CD4-positive, alpha-beta T cell treated with Interleukin-10 for 1 hour (primary cell): ENCODE data around the gene KLHL36.
A peak's percentile ranks its signal among the peaks of the same experiment; 100 is the strongest.

ENCODE experiments used
- DNase-seq: peaks from one replicate; pipeline ENCODE4 v3.0.0-alpha.2; 2020

Gene KLHL36

DNA sequence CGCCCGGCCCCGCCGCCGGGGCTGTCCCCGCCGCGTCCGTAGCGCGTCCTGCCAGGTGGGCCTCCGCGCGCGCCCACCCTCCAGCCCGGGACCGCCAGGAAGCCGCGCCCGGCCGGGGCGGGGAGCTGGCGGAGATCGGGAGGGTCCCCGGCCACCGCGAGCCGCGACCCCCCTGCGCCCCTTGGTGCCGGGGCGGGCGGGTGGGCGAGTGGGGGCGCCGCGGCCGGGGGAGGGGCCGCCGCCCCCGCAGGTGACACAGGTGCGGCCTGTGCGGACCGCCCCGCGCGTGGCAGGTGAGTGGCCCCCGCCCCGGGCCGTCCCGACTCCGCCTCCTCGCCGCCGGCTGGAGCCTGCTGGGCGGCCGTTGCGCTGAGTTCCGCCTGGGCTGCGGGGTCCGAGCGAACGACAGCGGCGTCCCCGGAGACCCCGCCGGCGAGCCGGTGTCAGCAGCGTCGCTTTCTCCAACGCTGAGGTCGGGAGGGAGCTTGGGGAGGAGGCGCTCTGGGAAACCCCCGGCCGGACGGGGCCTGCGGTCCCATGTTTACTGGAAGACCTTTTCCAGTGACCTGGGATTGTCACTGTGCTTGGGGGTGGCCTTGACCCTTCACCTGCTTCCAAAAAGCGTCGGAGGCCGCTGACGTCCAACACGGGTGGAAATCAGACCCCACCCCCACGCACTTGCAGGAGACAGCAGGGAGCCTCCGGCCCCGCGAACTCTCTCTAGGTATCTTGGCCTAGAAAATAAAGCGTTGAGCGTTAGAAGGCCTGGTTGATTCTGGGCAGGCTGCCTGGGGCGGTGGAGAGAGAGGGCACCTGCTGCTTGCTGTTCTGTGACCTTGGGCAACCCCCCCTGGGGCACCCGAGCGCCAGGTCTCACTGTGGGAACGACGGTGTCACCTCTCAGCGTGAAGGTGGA lies 542 bp downstream of the KLHL36 start:
- DNase-seq = peak; percentile 62

DNA sequence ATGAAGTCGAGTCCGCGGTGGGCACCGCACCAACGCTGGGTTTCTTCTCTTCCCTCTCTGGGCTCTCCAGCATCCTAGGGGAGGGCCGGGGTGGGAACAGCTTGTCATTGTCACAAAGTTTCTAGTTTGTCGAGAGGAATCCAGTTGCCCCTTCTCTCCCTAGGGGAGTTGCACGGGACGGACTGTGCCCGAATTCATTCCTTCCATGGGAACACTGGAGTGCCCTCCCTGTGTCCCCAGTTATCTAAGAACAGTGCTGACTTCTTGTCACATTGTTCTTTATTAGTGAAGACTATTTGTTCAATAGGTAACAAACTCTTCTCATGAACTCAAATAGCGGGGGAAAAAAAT lies 1.2 kb downstream of the KLHL36 start:
- DNase-seq = no peak

DNA sequence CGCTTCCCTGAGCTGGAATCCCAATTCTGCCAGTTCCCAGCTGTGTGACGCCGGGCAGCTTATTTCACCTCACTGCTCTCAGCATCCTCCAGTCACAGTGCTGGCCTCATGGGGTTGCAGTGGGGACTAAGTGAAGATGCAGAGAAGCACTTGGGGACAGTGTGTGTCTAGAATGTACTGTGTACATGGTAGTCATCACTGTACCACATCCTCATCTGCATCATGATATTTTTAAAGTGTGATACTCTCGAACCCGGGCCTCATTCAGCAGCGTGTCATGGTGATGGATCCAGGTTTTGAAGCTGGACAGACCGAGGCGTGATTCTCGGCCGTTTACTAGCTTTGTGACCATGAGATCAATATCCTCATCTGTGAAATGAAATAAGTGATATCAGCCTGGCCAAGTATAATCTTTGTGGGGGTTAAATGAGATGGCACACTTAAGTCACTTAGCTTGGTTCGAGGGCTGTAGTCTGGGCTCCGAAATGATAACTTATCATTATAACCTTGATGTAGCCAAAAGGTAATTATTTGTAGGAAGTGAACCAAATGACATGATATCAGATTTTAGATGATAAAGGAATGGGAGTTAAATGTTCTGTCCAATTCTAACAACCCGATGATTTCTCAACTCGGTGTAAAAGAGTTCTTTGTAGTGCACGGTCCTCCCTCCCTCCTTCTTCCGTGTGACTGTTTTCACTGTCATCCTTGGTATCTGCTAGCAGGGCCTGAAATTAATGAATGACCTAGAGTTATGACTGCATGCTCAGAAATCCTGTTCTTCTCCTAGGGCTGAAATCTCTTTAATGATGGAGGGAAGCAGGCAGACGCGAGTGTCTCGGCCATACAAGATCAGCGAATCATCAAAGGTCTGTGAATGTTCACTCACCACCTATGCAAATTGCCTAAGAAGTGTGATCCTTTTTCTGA lies 2.0 kb downstream of the KLHL36 start:
- no peak for DNase-seq

DNA sequence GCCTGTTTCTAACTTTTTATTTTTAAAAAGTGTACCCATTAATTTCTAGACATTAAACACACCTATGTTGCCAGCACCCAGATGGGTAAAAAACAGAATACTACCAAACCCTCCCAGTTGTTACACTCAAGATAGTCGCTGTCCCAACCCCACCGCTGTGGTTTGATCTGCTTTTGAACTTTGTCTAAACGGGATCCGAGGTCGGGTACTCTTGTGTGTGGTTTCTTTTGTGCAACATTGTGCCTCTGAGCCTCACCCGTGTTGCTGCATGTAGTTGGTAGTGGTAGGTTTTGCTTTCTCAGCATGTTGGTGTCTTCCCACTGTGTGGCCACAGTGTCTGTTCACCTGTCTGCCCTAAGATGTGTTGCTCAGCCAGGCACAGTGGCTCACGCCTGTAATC lies 4.3 kb downstream of the KLHL36 start:
- peak; percentile 61 for DNase-seq

DNA sequence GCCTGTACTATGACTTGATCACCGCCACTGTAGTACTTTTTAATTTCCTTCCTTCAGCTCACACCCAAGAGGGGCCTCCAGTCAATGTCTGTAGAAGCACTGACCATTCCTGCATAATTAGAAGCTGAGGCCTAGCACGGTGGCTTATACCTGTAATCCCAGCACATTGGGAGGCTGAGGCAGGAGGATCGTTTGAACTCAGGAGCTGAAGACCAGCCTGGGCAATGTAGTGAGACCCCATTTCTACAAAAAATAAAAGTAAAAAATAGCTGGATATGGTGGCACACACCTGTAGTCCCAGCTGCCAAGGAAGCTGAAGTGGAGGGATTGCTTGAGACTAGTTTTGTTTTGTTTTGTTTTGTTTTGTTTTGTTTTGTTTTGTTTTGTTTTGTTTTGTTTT lies 5.9 kb downstream of the KLHL36 start:
- no peak for DNase-seq

DNA sequence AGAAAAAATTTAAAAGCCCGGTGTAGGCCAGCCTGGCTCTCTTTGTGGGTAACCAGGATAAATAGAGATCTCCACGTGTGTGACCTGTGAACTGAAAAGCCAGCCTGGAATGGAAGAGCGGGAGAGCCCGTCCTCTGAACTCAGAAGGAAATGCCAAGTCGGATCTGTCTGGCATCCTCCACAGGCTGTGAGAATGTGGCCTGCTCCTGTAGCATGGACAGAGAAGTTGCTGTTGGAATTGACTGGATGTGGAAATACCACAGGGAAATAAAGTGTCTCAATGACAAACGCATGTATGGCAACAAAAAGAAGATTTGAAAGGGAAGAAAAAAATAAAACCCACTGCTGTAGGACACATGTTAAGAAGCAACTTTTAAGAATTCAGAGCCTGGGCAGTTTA lies 6.7 kb downstream of the KLHL36 start:
- no peak for DNase-seq

DNA sequence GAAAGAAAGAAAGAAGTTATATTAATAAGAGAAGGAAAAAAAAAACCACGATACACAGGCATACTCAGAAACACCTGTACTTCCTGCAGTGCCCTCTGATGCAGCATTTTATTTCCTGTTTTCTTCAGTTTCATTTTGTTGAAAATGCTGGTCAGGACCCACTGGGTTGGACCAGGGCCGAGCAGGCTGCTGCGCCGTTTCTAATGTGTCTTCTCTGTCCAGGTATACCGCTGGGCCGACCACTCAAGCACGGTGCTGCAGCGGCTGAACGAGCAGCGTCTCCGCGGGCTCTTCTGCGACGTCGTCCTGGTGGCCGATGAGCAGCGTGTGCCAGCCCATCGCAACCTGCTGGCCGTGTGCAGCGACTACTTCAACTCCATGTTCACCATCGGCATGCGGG lies 8.3 kb downstream of the KLHL36 start:
- no peak for DNase-seq

DNA sequence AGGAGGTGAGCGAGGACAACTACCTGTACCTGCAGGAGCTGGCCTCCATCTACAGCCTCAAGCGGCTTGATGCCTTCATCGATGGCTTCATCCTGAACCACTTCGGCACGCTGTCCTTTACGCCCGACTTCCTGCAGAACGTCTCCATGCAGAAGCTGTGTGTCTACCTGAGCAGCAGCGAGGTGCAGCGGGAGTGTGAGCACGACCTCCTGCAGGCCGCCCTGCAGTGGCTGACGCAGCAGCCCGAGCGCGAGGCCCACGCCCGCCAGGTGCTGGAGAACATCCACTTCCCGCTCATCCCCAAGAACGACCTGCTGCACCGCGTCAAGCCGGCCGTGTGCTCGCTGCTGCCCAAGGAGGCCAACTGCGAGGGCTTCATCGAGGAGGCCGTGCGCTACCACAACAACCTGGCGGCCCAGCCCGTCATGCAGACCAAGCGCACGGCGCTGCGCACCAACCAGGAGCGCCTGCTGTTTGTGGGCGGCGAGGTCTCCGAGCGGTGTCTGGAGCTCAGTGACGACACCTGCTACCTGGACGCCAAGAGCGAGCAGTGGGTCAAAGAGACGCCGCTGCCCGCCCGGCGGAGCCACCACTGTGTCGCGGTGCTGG lies 9.0 kb downstream of the KLHL36 start:
- no peak for DNase-seq

DNA sequence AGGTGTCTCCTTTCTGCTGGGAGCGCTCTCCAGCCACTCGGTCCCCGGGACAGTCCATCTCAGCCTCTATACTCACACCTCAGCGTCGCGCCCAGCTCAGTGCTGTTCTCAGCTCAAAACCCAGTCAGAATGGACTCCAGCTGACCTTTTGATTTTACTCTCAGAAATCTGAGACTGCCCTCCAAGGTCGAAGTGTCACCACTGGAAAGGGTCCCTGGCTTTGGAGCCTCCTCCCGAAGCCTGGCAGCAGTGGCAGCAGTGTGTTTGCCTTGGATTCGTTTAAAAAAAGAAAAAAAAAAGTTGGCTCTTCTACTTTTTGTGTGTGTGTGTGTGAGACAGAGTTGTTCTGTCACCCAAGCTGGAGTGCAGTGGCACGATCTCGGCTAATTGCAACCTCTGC lies 10.4 kb downstream of the KLHL36 start:
- no peak for DNase-seq

DNA sequence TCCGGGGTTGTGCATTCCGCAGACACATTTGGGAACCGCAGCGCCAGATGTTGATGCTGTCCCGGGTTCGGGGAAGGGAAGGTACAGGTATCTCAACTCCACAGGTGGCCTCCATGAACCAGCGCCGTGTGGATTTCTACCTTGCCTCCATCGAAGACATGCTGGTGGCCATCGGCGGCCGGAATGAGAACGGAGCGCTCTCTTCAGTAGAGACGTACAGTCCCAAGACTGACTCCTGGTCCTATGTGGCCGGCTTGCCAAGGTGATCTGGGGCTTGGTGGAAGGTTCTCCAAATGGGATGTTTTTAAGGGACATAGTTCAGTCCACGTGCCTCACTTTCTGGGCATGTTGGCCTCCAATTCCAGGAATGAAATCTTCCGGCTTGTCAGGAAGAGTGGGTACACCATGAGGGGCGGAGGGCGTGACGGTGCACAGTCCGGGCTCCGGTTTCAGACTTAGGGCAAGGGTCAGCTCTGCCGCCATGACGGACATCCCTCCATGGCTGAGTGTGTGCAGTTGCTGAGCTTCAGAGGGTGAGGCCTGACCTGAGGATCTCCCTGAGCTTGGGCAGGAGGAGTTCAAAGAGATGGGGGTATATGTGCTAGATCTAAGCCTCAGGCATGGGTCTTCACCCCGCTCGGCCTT lies 11.5 kb downstream of the KLHL36 start:
- no peak for DNase-seq

DNA sequence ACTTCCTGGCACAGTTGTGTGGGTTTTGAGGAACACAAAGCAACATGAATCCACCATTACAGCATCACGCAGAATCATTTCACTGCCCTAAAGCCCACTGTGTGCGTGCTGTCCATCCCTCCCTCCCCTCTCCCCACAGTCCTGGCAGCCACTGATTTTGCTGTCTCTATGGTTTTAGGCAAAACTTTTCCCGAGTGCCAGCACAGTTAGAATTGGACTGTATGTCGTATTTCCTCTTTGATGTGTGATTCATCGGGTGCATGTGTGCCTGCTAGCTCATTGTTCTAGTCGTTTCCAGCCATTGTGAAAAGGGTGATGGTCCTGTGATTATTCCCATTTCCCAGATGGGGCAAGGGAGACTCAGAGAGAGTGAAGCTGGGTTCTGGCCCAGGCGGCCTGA lies 12.7 kb downstream of the KLHL36 start:
- DNase-seq = no peak

DNA sequence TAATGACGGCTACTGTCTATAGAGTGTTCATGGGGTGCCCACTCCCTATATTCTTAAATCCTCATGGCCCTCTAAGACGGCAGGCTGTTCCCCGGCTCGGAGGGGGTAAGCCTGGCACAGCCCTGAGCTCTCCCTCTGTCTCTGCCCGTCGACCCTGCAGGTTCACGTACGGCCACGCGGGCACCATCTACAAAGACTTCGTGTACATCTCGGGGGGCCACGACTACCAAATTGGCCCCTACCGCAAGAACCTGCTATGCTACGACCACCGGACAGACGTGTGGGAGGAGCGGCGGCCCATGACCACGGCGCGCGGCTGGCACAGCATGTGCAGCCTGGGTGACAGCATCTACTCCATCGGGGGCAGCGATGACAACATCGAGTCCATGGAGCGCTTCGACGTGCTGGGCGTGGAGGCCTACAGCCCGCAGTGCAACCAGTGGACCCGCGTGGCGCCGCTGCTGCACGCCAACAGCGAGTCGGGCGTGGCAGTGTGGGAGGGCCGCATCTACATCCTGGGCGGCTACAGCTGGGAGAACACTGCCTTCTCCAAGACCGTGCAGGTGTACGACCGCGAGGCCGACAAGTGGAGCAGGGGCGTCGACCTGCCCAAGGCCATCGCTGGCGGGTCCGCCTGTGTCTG lies 13.2 kb downstream of the KLHL36 start:
- no peak for DNase-seq

DNA sequence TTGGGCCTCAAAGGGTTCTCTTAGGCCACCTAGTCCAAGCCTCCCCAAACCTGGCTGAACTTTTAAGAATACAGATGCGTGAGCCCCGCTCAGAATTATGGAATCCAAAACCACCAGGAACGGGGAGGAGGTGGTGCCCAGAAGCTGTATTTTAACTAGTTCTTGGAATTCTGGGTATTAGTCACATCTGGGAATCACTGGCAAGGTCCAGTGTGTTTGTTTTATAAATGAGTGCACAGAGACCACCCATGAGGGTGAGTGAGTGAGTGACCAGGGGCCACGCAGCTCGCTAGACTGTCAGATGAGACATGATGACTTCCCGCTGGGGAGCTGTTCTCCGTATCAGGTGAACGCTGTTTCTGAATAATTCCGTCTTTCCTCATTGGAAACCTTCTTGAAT lies 14.2 kb downstream of the KLHL36 start:
- no peak for DNase-seq

DNA sequence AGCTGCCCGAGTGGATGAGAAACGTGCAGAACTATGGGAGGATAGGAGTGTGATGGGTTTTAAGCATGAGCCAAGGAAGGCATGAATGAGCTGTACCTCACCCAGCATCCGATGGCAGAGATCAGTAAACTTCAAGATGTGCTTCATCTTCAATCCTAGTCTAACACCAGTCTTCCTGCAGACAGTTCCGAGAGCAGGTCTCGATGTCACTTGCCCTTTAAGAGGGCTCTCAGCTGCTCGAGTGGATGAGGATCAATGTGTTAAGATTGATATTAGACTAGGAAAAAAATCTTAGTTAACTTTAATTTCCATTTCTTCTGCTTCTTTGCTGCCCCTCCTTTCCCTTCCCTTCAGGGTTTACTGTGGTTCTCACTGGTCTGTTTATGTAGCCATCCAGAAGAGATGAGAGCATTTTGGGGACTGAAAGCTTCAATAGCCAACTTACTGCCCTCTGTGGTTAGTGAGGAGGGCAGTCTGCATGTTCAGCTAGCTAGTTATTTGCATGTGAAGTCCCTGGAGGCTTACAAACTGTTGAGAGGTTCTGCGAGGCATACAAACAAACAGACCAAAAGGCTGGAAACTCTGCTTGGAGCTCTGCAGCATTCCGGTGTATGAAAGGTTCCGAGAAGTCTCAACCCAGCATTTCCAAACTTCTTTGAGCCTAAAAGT lies 15.3 kb downstream of the KLHL36 start:
- no peak for DNase-seq

DNA sequence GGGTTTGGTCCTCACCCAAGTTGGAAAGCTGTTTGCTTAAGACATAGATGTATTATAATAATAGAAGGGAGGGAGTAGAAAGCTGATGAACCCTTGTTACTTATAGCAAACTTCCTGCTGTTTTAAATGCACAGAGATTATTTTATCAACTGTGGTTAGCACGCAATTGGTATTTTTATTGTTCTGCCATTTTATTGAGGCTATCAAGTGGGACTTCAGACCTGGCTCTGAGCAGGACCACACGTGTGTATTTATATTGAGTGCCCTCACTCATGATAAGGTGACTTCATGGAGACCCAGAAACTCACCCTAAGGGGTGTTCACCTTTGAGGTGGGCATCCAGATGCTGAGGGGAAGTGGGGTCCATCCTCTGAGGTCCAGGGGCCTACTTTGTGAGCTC lies 17.0 kb downstream of the KLHL36 start:
- no peak for DNase-seq

DNA sequence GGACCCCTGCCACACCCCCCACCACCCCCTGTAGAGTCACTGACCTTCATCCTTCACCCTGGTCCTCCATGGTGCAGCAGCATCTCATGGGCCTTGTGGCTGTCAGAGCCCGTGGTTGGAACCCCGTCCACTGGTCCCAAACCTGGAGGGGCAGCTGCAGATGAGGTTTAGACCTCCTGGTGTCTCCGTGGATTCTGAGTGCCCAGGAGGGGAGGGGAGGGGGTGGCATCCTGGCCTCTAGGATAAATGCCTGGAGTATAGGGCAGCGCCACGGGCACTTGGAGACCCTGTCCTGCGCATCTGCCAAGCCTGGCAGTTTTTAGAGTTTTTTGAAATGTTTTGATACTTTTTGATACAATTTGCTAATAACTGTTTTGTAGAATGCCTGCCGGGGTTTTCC lies 17.5 kb downstream of the KLHL36 start:
- no peak for DNase-seq

DNA sequence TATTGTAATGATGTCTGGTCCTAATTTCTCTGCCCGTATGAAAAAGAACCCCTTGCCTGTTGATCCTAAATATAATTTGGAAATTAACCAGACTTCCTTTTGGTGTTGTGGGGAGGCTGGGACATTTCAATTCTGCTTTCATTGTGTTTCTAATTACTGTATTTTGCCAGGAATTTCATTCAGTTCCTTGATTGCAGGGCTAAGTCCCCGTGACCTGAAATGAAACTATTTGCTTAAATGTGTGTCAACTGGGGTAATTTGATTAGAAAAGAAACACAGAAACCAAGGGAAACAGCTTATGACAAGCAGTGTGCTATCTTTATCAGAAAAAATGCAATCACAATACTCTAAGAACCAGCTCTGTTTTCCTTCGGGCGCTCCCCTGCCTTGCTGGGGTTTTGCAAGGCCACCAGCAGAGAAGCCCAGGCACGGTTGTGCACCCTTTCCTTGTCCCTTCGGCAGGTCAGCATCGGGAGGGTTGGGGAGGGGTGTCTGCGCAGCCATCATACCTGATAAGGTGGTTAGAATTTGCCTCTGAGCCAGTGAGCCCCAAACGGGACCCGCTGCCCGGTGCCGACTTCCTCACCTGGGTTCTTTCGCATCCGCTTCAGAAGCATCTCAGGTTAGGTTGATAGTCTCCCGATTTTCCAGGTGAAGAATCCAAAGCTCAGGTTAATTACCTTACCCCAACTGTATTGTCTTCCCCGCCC lies 19.4 kb downstream of the KLHL36 start:
- DNase-seq = no peak

DNA sequence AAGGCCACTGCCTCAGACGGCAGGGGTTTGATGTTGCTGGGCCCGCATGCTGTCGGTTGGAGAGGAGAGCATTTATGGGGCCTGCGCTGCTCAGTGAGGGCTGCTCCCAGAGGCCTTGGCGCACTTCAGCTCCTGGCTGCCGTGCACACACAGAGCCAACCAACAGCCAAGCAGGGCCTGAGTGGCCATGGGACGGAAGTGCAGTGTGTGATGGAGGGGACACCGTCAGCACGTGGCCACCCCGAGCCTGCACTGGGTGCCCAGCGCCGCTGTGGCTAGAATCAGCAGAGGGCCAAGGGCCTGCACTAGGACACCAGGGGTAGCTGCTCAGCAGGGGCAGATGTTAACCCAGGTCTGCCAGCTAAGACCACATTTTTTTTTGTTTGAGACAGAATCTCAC lies 21.8 kb downstream of the KLHL36 start:
- no peak for DNase-seq

DNA sequence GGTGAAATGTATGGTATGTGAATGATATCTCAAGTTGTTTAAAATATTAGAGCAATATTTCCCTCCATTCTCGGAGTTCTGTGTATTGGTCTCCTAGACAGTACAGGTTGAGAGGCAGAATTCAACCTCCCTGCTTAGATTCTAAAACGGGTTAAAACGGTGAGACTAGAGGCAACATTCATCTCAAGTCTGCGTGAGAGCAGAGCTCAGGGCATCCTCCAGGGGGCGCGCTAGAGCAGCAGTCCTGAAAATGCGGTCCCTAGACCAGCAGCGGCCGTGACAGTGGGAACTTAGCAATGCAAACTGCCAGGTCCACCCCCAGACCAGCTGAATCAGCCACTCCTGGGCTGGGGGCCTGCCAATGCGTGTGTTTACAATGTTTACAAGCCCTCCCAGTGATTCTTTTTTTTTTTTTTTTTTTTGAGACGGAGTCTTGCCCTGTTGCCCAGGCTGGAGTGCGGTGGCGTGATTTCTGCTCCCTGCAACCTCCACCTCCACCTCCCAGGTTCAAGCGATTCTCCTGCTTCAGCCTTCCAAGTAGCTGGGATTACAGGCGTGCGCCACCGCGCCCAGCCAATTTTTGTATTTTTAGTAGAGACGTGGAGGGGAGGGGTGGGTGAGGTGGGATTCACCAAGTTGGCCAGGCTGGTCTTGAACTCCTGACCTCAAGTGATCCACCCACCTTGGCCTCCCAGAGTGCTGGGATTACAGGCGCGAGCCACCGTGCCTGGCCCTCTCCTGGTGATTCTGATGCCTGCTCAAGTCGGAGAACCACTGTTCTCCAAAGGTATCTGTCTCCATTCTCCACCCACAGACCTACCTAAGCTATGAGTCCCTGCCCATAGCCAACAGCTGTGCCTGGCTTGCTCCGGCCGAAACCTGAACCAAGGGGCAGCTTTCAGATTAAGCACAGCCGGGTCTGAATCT lies 24.2 kb downstream of the KLHL36 start:
- peak; percentile 81 for DNase-seq

DNA sequence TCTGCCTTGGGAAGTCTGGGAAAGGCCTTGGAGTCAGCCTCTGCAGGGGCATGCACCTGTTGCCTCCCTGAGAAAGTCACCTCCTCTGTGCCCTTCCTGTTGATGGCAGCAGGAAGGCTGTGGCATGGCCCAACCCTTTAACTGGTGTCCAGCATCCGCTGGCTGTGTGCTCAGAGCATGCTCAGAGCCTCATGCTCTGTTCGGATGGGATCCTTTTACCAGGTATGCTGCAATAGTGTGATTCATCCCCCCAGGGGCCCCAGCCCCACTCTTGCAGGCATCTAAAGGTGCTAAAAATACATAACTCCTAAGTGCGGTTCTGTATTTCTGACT lies 24.9 kb downstream of the KLHL36 start:
- no peak for DNase-seq
